Endothelial cell of hepatic sinusoid (primary cell): ENCODE results near the gene ABHD12B.

ENCODE experiments used
- in situ Hi-C: cut with HindIII; loops from 2 replicates; pipeline ENCODE4 v1.10.0; 2017; ENCODE audit warnings: low sequenced_read_pairs

The ABHD12B gene, protein sequence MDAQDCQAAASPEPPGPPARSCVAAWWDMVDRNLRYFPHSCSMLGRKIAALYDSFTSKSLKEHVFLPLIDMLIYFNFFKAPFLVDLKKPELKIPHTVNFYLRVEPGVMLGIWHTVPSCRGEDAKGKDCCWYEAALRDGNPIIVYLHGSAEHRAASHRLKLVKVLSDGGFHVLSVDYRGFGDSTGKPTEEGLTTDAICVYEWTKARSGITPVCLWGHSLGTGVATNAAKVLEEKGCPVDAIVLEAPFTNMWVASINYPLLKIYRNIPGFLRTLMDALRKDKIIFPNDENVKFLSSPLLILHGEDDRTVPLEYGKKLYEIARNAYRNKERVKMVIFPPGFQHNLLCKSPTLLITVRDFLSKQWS

DNA sequence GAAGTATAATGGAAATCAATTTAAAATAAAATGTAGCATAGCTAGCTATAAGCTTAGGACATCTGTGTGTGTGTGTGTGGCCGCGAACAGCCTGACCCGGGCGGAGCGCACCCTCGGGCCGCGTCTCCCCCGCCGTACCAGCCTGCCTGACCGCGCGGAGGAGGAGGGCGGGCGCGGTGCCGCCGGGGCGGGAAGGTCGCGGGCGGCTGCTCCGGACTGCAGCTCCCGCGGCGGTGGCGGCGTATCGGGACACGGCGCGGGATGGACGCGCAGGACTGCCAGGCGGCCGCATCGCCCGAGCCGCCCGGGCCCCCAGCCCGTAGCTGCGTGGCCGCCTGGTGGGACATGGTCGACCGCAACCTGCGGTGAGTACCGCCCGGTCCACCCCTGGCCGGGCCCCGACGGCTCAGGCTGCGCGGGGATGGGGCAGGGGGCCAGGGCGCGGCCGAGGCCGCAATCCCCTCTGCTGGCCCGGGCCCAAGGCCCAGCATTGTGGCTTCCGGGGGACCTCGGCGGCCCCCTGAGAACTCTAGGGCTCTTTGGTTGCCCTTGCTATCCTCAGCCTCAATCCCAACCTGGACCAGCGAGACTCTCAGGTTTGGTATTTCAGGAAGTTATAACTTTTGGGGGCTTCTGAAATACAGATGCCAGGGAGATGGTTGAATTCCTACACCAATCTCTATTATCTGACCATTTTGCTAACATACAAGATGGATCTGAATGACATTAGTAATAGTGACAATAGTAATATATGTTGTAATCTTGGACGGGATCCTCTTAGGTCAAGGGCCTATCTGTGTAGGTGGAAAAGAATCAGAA lies at the start of gene ABHD12B:
TSS of gene ABHD12B (plus strand) at position 140 of the 819 bp plus-strand sequence. CDS start at position 262, 122 bp downstream.
- in situ Hi-C loops: no loop called here

DNA sequence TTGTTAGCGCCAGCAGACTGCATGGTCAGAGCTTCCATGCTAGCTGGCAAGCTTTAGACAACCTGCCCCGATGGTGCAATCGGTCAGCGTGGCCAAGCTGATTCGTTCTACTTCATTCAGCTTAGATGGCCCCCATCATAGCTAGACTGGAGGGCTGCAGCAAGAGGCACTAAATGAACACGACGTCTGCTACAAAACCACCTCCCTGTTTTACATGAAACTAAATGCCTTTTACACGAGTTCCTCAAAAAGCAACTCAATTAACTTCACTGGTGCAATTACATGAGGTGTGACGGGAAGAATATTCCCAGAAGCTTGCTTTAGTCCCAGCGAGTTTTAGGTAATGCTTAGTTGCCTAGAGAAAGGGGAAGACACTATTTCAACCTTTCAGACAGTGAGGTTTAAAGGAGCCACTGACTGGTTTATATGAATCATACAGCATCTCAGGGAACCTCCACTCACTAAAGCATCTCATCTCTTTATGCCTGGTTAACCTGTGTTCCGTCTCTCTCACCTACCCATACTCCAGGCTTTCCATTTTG lies 49.3 kb upstream of the ABHD12B start:
- in situ Hi-C loops: no loop called here

GRCh38 chr14:50823051-50823761 lies 48.6 kb upstream of the ABHD12B start:
- in situ Hi-C loops: no loop called here

GRCh38 chr14:50823762-50824636 lies 47.9 kb upstream of the ABHD12B start:
- in situ Hi-C loops: no loop called here

DNA sequence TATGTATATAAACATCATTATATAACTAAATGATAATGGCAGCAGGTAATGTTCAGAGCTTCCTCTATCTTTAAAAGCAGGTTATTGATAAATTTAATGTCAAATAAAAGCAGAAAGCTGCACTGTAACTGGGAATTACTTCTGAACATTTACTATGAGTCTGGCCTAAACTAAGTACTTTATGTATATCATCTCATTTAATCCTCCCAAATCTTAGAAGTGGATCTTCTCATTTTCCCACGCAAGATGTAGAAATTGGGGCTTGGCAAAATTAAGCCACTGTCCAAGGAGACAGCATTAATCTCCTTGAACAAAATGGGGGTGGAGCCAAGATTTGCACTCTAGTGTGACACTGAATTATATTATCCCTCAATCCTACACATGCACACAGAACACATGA lies 46.5 kb upstream of the ABHD12B start:
- in situ Hi-C loops: no loop called here

- in situ Hi-C loops: no loop called here
Measured at GRCh38 chr14:50826681-50827080, 45.2 kb upstream of the ABHD12B start.

- in situ Hi-C loops: no loop called here
Measured at GRCh38 chr14:50828721-50829488, 42.9 kb upstream of the ABHD12B start.

DNA sequence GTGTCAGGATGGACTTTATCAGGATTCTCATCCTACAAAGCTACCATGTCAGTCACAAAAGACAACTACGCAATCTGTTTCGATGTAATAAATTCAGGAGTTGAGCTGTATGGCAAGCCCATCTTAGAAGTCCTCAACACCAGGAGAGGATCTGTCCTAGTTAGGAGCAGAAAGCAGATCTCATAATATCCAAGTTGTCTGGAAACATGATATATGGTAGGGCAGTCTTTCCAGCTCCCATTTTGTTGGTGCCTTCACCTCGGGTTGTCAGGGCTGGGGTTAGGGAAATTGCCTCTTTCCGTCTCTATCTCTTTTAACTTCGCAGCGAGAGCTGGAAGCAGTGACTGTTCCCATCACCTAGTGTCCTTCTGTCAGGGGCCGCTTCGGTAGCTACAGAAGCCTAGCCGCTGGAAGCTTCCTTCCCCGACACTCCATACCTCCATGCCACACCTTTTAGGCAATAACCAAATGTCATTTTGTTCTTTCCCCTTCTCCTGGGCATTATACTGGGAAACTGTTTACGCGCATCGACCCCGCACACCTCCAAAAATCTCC lies 42.3 kb upstream of the ABHD12B start:
- in situ Hi-C loops: no loop called here

- in situ Hi-C loops: no loop called here
Measured at GRCh38 chr14:50830044-50830931, 41.6 kb upstream of the ABHD12B start.

DNA sequence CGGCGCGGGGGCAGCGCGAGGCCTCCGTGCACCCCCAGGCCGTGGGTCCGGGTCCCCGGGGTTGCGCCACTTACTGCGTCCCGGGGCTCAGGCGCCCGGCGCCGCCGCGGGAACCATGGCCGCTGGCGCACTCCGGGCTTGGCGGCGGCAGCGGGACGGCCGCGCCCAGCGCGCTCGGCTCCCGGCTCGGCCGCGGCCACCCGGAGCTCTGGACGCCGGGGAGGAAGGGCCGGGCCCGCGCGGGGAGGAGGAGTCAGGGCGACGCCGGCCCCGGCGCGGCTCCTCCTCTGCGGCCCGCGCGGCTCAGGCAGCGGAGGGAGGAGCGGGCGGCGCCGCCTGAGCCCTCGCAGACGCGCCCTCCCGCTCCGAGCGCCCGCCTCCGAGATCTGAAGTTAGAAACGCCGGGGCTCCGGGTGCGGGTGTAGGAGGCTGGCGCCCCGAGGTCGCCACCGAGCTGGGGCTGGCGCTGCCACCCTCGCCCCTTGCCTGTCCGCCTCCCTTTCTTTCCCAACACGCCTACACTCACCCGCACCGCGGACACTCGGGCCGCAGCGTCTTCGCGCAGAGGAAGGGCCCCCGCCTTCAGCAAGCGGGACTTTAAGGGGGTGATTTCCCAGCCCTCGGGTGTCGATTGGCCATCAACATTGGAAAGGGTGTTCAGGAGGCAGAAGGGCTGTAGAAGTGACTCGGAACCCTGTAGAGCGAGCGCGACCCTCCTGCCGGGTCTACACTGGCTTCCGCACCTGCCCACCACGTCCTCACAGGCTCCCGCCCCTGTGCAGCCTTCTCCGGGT lies 40.7 kb upstream of the ABHD12B start, which contains the start of gene NIN:
TSS of gene NIN (minus strand) at position 231 of the 794 bp plus-strand sequence. CDS start 9,106 bp downstream, outside the sequence.
- in situ Hi-C loops: no loop called here

GRCh38 chr14:50831726-50832168 lies 40.1 kb upstream of the ABHD12B start:
- in situ Hi-C loops: no loop called here

GRCh38 chr14:50832935-50833630 lies 38.8 kb upstream of the ABHD12B start:
- in situ Hi-C loops: no loop called here

DNA sequence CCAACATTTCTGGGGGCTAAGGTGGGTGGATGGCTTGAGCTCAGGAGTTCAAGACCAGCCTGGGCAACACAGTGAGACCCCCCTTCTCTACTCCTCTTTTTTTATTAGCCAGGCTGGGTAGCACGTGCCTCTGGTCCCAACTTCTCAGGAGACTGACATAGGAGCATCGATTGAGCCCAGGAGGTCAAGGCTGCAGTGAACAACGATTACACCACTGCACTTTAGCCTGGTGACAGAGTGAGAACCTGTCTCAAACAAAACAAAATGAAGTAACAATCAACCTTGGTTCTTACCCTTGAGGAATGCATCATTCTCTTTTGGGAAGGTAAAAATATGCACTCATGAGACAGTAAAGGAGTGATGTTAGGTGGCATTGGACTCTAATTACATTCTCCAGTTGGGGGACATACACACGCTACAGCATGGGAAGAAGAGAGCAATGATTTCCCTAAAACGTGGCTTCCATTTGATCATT lies 37.0 kb upstream of the ABHD12B start:
- in situ Hi-C loops: no loop called here

DNA sequence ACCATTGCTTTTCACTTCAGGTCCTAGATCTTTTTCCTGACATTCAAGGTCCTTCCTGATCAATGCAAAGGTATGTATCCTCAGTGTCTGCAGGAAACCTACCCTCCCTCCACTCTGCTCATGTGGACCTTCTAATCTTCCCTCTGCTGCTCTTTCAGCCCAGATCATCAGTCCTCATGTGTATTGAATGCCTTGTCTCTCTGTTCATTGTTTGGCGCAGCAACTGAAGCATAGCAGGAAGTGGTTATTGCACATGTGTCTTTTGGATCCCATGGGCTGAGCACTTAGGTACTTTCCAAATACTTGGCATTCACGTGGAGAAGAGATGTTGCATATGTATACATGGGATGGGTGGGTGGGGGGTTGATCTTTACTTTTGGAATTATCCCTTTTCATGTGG lies 36.6 kb upstream of the ABHD12B start:
- in situ Hi-C loops: no loop called here

- in situ Hi-C loops: no loop called here
Measured at GRCh38 chr14:50836515-50836914, 35.3 kb upstream of the ABHD12B start.

- in situ Hi-C loops: no loop called here
Measured at GRCh38 chr14:50837271-50837670, 34.6 kb upstream of the ABHD12B start.
